Ammon's horn (tissue), 1 donor: ENCODE data around the gene SMNDC1.
"Not testable (repeated sequence)": the region's sequence is repeated elsewhere in the genome, so short reads cannot be mapped to it uniquely, and the experiment has no call there.

Experiments used
- DNase-seq: peaks from one replicate; pipeline ENCODE4 v3.0.0-alpha.2; 2016; ENCODE audit warnings: low spot score

Gene SMNDC1

DNA sequence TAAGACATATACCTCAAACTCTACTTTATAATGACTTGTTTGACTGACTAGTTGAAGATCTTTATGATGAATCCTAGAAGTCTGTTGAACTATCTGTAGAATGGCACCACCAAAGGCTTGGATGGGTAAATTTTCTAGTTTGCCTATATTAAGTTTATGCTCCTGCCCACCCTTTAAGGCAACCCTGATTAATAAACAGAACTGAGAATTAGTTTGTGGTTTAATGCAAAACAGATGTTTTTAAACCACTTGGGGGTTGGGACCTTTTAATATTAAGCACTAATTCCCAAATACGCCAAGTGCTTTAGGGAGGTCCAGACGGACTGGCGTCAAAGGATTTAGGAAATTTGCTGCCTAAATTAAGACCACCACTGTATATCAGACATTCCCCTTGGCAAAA lies 20.5 kb downstream of the SMNDC1 start:
- no peak for DNase-seq

DNA sequence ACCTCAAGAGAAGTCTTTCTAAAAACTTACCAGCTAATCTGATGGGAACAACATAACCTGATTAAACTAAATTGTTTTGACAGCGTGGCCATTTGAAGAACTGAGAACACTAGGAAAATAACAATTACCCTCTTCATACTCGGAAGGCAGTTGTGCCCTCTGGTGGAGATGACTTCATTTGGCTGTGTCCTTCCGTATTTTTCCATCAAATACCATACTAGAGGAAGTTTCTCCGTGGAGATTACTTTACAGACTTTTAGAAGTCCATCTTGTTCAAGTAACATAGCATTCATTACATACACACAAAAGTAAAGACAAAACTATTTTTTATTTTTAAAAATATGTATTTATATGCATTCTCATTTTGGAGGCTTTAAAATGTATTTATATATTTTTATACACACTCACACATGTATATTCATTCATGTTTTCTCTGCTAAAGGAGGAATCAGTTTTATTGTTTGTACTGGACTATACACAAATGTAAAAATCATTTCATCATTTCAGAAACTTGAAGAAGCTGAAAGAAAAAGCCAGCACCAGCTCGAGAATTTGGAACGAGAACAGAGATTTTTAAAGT lies 25.2 kb downstream of the SMNDC1 start:
- peak; percentile 92 for DNase-seq

DNA sequence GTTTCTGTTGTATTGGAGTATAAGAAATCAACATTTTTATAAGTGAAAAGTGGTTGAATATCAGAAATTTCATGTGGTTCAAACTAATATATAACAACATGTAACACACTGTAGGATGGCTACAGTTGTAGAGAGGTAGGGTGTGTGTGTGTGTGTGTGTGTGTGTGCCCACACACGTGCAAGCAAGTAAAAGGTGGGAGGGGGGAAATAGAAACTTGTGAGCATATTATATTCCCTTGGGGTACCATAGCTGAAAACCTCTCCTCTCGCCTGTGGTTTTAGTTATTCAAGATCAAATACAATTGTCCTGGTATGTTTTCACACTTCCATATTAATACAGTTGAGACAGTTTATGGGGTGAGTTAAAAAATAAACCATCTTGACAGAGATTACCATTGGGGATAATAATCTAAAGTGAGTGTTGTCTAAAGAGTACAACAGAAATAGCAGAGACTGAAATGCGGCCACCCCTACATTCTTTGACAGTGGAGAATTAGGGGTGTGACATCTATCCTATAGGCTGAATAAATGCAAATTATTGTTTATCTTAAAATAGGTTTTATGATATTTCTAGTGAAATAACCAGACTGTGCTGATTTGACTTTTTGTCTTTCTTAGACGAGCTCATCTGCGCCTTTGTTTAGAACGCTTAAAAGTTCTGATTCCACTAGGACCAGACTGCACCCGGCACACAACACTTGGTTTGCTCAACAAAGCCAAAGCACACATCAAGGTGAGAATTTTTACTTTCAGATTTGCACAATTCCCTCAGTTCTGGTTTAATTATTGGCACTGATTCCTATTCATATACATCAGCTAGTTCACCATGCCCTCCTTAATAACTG lies 25.9 kb downstream of the SMNDC1 start:
- DNase-seq, result no peak

DNA sequence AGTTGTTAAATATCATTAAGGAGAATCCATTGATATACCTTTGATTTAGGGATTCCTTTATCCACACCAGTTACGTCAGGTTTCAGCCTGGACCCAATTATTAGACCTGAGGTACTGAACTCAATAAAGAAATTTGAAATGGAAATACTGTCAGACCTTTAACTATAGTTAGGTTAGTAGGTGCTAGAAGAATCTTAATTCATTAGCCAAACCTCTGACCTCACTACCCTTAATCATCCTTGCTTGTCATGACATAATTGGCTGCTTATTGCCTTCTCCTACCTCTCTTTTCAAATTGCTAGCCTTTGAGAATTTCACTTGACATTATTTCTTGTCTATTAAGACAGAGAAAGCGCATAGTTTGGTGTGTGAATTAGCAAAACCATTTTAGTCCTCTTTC lies 27.1 kb downstream of the SMNDC1 start:
- DNase-seq, result no peak

DNA sequence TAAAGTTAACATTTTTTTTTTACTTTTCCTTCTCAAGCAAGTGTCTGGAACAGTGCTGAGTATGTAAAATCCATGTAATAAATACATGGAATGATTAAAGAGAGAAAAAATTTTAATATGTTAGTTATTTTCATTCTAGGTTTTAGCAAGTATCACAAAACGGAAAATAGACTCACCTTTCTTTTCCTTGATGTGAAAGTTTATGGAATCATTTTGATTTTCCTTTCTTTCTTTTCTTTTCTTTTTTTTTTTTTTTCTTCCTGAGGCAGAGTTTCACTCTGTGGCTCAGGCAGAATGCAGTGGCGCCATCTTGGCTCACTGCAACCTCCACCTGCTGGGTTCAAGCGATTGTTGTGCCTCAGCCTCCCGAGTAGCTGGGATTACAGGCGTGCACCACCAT lies 28.1 kb downstream of the SMNDC1 start:
- DNase-seq, result no peak

DNA sequence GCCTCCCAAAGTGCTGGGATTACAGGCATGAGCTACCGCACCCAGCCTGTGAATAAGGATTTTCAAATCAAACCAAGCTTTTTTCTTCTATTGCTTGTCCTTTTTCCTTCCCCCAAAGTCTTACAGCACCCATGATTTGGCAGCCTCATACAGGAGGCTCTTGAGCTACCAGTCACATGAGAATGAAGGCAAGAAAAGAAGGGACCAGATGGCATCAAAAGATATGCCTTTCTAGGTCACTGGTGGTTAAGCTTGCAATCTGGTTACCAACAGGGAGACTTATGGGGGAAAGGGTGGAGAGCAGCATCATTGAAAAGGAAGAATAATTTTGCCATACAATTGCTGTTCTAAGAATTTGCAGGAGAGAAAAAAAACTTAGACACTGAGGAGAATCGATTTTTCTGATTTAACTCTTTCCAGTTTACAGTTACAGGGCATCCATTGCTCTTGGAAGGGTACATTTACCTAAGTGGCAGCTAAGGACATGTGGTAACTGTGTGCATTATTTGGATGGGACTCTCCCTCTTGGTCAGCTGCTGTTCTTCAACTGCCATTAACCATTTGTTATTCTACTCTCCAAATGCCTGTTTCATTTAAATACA lies 29.5 kb downstream of the SMNDC1 start:
- DNase-seq, result no peak

DNA sequence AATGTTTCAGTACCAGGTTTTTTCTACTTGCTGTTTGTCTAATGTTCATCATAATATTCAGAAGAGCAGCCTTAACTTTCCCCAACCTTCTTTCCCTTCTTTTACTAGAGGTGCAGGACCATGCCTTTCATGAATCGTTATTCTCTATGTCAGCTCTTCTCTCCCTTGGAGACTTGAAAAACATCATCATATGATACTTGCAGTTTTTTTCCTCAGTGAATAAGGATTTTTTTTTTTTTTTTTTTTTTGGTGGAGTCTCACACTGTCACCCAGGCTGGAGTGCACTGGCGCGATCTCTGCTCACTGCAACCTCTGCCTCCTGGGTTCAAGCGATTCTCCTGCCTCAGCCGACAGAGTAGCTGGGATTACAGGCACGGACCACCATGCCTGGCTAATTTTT lies 30.1 kb downstream of the SMNDC1 start:
- no peak for DNase-seq

DNA sequence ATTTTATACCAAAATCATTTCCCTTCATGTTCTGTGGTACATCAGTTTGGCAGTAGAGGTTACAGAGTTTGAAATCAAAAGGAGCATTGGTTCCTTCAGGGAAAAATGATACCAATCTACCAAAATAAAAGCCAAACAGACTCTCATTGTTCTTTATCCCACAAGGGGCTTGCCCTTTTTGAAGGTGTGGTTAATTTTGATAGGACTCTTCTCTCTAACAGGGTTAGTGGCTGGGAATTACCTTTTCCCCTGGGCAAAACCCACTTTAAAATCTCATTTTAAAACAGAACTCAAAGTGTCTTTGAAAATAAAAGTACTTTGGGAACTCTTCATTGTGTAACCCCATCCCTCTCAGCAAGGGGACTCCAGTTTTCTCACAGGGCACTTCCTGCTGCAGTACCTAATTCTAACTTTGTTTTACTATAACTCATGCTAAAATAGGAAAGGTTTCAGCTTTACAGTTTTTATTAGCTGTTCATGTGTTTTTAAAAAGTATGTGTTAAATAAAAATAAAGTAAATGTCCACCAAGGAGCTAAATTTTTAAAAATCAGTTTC lies 30.6 kb downstream of the SMNDC1 start:
- no peak for DNase-seq

DNA sequence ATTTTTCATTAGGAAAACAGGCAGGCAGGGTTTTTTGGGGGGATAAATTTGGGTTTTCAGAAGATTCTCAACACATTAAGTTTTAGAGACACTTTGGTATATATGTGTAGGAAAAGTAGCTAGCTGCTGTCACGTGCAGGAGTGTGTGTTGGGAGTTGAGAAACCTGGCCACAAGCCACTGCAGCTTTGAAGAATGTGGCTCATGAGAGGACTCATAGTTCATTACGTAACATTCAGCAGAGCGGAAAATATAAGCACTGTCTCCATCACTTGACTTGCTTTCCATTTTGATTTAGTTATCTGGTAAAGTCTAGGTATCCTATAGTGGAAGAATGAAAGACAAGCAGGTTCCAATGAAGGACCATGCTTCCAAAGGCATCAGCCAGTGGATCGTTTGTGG lies 31.2 kb downstream of the SMNDC1 start:
- DNase-seq, result peak; percentile 45

DNA sequence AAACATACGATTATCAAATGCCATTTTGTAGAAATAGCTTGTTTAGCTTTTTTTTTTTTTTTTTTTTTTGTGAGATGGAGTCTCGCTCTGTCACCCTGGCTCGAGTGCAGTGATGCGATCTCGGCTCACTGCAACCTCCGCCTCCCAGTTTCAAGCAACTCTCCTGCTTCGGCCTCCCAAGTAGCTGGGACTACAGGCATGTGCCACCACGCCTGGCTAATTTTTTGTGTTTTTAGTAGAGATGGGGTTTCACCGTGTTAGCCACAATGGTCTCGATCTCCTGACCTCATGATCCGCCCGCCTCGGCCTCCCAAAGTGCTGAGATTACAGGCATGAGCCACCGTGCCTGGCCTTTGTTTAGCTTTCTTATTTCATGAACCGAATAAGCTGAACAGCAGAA lies 31.7 kb downstream of the SMNDC1 start:
- not testable (repeated sequence) for DNase-seq

DNA sequence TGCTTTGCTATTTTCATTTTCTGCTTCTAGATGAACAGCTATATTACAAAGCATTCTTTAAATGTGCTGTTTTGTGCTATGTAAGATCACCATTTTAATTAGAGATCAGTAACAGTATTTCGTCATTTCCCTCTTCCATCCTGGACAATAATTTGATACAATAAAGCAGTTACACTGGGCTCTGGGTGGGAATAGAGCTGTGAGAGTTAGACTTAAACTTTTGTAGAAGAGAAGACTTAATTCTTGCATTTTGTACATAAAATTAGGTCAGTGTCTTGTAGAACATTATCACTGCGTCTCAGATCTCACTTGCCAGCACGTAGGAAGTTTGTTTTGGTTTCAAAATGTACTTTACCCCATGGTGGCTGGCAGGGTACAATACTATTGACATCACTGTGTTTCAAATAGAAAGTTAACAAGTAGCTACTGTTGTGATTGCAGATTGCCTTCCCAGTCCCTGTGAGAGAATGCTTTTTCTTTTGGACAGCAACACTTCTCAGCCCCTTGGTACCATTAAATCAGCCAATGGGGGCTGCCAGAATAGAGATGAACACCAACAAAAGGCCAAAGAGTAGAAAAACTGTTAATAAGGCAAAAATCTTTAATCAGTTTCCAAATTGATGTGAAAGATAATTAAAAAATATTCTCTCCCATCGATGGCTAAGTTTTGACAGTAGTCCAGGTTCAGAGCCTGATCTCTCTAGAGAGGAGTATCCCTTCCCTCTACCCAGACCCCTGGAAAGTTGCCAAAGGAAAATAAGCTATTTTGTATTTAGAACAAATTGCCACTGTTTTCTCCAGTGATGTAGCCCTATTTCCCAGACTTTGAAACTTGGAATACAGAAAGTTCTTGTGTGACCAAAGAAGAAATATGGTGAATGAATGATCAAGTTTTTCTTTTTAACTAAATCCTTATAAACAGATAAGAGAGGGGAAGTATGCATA lies 35.1 kb downstream of the SMNDC1 start:
- peak; percentile 86 for DNase-seq

DNA sequence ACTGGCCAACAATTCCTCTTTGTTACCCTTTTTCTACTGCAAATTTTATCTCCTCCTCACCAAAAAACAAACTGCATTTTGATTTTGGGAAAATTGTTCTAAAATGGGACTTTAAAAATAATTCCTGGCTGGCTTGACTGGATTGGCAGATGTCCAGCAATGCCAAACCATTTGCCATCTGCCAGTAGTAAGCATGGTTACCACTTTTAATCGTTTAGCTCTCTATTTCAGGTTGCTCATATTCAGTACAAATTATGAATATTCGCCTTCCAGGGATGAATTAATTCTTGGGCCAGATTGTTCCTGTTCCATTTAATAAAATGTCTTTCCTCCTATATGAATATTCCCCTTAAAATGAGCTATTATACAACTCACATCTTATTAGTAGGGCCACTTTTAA lies 35.7 kb downstream of the SMNDC1 start:
- DNase-seq, result no peak

DNA sequence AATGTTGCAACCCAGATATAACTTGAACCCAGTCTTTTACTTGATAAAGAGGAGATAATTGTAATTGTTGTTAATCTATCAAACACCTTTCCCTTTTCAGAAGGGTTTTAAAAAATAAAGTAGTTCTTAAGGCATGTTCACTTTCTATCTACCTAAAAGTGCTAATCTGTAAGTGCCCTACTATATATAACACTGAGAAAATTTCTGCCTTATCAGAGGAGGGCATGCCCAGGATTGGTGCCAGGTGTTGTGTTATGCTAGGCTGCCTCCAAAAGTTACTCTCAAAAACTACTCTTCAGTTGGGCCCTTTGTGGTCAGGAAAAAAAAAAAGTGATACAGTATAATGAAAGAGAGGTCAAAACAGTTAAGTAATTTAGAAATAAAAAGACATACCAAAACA lies 36.3 kb downstream of the SMNDC1 start:
- DNase-seq, result no peak

DNA sequence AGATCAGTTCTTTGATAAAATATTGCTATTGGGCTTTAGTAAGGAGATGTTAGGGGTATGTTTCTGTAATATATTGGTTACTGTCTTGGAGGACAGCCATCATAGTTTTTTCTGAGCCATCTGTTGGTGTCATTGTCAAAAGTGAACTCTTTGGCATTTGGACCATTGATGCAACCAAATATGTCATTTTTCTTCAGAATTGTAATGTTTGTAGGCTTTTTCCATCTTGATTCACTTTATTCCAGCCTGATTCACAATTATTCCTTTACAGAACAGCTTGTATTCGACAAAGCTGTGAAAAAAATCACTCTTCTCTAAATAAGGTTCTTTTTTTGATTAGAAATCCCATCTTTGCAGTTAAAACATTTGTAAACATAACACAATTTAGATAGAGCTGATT lies 37.4 kb downstream of the SMNDC1 start:
- no peak for DNase-seq

DNA sequence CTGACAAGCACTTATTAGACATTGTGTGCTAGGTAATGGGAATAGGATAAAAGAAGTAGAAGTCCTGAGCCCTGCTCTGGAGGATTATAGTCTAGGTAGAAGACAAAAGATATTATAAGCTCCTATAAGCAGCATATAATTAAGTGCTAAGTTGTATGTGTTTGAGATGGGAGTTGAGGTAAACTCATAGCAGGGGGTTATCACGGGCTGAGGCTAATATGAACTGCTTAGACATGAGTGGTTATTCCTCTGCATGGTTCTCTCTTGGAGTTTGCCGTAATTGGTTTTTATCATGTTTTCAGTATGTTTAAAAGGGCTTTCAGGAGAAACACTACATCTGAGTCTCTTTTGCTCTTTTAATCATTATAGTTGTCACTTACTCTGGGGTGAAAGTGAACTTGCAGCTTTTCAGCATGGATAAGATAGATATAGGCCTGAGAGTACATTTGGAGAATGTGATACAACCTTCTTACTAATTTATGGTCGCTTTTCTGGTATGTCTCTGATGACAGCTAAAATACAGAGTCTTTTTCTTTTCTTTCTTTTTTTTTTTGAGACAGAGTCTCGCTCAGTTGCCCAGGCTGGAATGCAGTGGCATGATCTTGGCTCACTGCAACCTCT lies 39.0 kb downstream of the SMNDC1 start:
- no peak for DNase-seq

DNA sequence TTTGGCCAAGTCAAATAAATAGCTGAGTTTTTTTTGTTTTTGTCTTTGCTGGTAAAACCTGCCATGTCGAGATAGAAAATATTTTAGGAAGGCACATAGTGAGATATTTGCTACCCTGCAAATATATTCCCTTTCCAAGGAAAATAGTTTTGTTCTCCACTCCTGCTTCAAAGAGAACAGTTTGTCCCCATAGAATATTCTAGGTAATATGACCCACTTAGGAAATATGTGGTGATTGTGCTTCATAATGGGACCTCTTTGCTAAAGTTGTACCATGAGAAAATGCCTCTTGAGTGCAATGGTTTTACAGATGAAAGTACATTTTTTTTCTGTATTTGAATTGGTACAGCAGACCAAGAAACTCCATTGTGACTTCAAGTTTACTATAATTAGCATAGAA lies 41.6 kb downstream of the SMNDC1 start:
- DNase-seq, result no peak

DNA sequence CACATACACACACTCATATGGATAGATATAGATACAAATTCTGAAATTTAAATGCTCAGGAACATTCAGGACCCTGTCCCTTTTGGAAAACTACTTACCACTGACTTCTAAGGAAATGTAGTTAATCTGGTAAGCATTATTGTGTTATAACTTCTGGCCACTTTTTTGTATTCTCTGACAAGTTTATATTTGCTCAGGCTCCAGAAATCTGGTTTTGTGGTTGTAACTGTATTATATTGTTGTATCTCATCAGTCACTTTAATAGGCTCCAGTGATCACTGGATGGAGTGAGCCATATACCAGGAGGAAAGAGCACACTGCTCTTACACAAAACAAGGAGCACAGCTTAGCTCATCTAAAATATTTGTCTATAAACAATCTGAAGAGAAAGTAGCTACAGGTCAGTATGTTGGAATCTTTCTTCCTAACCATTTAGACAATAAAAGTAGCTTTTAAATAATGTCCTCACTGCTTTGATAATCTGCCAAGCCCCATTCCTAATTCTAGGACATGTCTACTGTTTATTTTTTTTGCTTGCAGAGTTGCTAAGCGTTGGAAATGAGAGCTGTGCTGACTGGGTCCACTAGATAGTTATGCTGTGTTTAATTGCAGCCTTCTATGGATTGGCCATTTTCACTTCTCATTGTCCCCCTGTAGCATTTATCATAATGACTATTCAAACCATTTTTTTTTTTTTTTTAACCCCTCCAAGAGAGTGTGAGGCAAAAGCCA lies 43.8 kb downstream of the SMNDC1 start:
- DNase-seq, result no peak

DNA sequence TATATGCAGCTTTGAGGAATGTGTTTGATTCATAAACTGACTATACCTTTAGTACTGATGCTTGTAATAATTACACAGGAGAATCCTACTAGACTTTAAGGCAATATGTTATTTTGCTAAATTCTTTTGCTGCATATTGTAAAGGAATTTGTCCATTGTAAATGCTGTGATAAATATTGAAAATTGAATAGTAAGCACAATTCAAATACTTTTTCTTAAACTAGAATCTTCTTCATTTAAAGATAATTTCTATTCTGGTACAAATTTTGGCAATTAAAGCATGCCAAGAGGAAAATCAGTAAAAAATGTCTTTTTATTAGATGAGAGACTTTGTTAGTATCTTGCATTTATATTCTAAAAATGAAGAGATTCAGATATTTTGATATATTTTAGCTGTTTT lies 45.4 kb downstream of the SMNDC1 start:
- no peak for DNase-seq

DNA sequence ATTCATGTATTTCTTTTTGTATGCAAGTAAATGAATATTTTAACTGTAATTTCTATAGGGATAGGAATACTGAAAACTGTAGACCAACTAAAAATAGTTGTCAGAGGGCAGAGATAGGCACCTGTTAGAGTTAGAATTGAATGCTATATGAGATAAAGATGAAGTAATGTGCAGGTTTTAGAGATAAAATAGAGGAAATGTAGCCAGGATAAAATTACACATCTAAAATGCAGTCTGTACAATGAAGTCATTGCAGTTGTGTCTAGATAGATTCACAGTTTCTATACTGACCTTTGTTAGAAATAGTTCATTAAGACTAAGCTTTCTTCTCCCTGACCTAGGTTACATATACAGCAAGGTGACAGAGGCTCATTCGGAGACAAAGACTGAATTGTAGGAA lies 46.2 kb downstream of the SMNDC1 start:
- no peak for DNase-seq

DNA sequence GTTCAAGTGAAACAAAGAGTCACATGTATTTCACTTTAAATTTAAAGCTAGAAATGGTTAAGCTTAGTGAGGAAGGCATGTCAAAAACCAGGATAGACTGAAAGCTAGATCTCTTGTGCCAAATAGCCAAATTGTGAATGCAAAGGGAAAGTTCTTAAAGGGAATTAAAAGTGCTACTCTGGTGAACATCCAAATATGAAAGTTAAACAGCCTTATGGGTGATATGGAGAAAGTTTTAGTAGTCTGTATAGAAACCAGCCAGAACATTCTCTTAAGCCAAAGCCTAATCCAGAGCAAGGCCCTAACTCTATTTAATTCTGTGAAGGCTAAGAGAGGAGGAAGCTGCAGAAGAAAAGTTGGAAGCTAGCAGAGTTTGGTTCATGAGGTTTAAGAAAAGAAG lies 50.3 kb downstream of the SMNDC1 start:
- no peak for DNase-seq

DNA sequence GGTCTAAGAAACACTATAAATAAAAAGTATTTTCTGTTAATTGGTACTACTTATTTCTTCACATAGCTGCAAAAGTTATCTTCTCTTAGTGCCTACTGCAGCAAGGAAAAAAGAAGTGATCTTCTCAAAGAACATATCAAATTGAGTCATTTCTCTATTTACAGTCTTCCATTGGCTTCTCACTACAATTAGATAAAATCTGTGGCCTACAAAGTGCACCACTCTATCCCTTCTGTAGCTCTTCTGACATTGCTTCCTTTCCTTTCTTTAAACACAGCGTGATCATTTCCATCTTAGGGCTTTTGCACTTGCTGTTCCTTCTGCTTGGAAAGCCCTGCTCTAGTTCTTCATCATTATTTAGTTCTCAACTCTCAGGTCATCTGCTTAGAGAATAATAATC lies 52.6 kb downstream of the SMNDC1 start:
- no peak for DNase-seq
